Panc1 (cell line): ENCODE measurements around the gene BRINP2. TPM values are rescaled to one million over a fixed set of nuclear protein-coding genes. Genes with fewer than 3 reads are reported as not detected.
"Not testable (repeated sequence)": the region's sequence is repeated elsewhere in the genome, so short reads cannot be mapped to it uniquely, and the experiment has no call there.

Experiments
- ATAC-seq: fragments of 200-7000 bp; cut with Tn5 transposase; 2 replicates; pipeline ENCODE4 v1.9.1; 2020; ENCODE audit warnings: mild to moderate bottlenecking, moderate library complexity
- BruUV-seq: library from RNA; stranded (reverse); fragments of 400-500 nt; replicated peaks from 2 replicates; lab custom pipeline; 2021; lab: Mats Ljungman, UMichigan
- CTCF ChIA-PET: fragments of 300-600 bp; sonication (Branson Sonifier 250); formaldehyde crosslinking; loops from one replicate; lab custom pipeline; 2022; ENCODE audit warnings: antibody characterized with exemption; lab: Charles Lee
- POLR2A ChIA-PET: fragments of 300-600 bp; sonication (Branson Sonifier 250); formaldehyde crosslinking; loops from one replicate; lab custom pipeline; 2022; ENCODE audit warnings: antibody characterized with exemption; lab: Charles Lee
- DNase-seq: peaks from one replicate; pipeline ENCODE4 v3.0.0-alpha.2; 2010; ENCODE audit warnings: low read depth, low spot score
- H3K27ac ChIP-seq: 2 replicates; pipeline ENCODE4 v1.5.1; 2011; ENCODE audit warnings: mild to moderate bottlenecking, low read length, inconsistent platforms
- H3K27me3 ChIP-seq: fragments of 200-500 bp; sonication (Bioruptor generic); 2 replicates; pipeline ENCODE4 v1.6.0; 2014; ENCODE audit warnings: low read length, inconsistent platforms; ENCODE audit not compliant: control insufficient read depth, insufficient read depth
- H3K36me3 ChIP-seq: fragments of 200-500 bp; sonication (Bioruptor generic); 2 replicates; pipeline ENCODE4 v1.5.1; 2014; ENCODE audit warnings: inconsistent platforms, mild to moderate bottlenecking, low read length, moderate library complexity; ENCODE audit not compliant: control insufficient read depth, insufficient read depth
- H3K4me1 ChIP-seq: 2 replicates; pipeline ENCODE4 v1.5.1; 2011; ENCODE audit warnings: inconsistent platforms, mild to moderate bottlenecking, low read length, moderate library complexity; ENCODE audit not compliant: control insufficient read depth, insufficient read depth
- H3K4me3 ChIP-seq, 2 experiments: 2 replicates each; pipeline ENCODE4 v1.5.1; 2011 to 2012; ENCODE audit warnings: low read depth in 2 of 2, low read length in 2 of 2, mild to moderate bottlenecking in 2 of 2, inconsistent platforms in 1 of 2, moderate library complexity in 1 of 2
- H3K9me3 ChIP-seq: fragments of 200-500 bp; sonication (Bioruptor generic); 2 replicates; pipeline ENCODE4 v1.5.1; 2014; ENCODE audit warnings: low read depth, mild to moderate bottlenecking, inconsistent platforms, low read length, moderate library complexity; ENCODE audit not compliant: control insufficient read depth, insufficient read depth
- POLR2AphosphoS5 ChIP-seq: IDR thresholded peaks from 2 replicates; pipeline ENCODE4 v1.6.1; 2012; ENCODE audit warnings: mild to moderate bottlenecking, low read depth, low read length, moderate library complexity
- SIN3A ChIP-seq: IDR thresholded peaks from 2 replicates; pipeline ENCODE4 v1.6.1; 2012; ENCODE audit warnings: low read depth, mild to moderate bottlenecking, low read length, moderate library complexity, borderline replicate concordance; ENCODE audit not compliant: insufficient read depth
- TCF7L2 ChIP-seq: IDR thresholded peaks from 2 replicates; pipeline ENCODE4 v1.6.1; 2011; ENCODE audit warnings: mild to moderate bottlenecking, low read depth, low read length, inconsistent platforms
- in situ Hi-C: cut with HindIII; loops from 2 replicates; pipeline ENCODE4 v1.10.0; 2016; ENCODE audit warnings: low sequenced_read_pairs, low pct_unique_long_range_greater_than_20kb
- intact Hi-C: fragments of 100-400 bp; cut with micrococcal nuclease; formaldehyde crosslinking; loops from one replicate; pipeline ENCODE4 v1.10.0; 2022; ENCODE audit not compliant: unreplicated experiment
- total RNA-seq: library from RNA; stranded (reverse); gene quantifications from one replicate; pipeline ENCODE4 v1.2.1, GENCODE V29; 2021; ENCODE audit not compliant: unreplicated experiment
- TF ChIP-seq, protein P1 (sequence below): fragments of 450-650 bp; IDR thresholded peaks from 2 replicates; pipeline ENCODE4 v1.5.1; 2017; ENCODE audit warnings: mild to moderate bottlenecking
- TF ChIP-seq, protein P2 (sequence below), 2 experiments: IDR thresholded peaks; 2 replicates each; pipeline ENCODE4 v1.6.1; 2011 to 2012; ENCODE audit warnings: low read depth in 2 of 2, control low read depth in 1 of 2, low read length in 1 of 2, mild to moderate bottlenecking in 1 of 2, moderate library complexity in 1 of 2; ENCODE audit not compliant: insufficient read depth in 1 of 2

The BRINP2 gene
- total RNA-seq, 1 experiment from 2014 or later: not detected

DNA sequence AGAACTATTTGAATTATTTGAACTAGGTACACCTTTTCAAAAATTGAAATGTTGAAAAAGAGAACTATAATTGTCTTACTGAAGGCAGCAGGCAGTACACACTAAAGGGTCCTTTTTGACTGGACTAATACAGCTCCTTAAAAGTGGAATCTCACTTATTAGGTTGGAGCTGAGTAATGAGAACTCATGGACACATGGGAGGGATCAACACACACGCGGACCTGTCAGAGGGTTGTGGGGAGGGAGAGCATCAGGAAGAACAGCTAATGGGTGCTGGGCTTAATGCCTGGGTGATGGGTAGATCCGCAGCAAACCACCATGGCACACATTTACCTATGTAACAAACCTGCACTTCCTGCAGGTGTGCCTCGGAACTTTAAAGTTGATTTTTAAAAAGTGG is 145.0 kb downstream of the BRINP2 start:
- TF ChIP-seq, protein P1, sequence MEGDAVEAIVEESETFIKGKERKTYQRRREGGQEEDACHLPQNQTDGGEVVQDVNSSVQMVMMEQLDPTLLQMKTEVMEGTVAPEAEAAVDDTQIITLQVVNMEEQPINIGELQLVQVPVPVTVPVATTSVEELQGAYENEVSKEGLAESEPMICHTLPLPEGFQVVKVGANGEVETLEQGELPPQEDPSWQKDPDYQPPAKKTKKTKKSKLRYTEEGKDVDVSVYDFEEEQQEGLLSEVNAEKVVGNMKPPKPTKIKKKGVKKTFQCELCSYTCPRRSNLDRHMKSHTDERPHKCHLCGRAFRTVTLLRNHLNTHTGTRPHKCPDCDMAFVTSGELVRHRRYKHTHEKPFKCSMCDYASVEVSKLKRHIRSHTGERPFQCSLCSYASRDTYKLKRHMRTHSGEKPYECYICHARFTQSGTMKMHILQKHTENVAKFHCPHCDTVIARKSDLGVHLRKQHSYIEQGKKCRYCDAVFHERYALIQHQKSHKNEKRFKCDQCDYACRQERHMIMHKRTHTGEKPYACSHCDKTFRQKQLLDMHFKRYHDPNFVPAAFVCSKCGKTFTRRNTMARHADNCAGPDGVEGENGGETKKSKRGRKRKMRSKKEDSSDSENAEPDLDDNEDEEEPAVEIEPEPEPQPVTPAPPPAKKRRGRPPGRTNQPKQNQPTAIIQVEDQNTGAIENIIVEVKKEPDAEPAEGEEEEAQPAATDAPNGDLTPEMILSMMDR: no peak
- no peak for TF ChIP-seq SIN3A
- no peak for TF ChIP-seq TCF7L2
- TF ChIP-seq POLR2AphosphoS5: no peak
- TF ChIP-seq, protein P2, sequence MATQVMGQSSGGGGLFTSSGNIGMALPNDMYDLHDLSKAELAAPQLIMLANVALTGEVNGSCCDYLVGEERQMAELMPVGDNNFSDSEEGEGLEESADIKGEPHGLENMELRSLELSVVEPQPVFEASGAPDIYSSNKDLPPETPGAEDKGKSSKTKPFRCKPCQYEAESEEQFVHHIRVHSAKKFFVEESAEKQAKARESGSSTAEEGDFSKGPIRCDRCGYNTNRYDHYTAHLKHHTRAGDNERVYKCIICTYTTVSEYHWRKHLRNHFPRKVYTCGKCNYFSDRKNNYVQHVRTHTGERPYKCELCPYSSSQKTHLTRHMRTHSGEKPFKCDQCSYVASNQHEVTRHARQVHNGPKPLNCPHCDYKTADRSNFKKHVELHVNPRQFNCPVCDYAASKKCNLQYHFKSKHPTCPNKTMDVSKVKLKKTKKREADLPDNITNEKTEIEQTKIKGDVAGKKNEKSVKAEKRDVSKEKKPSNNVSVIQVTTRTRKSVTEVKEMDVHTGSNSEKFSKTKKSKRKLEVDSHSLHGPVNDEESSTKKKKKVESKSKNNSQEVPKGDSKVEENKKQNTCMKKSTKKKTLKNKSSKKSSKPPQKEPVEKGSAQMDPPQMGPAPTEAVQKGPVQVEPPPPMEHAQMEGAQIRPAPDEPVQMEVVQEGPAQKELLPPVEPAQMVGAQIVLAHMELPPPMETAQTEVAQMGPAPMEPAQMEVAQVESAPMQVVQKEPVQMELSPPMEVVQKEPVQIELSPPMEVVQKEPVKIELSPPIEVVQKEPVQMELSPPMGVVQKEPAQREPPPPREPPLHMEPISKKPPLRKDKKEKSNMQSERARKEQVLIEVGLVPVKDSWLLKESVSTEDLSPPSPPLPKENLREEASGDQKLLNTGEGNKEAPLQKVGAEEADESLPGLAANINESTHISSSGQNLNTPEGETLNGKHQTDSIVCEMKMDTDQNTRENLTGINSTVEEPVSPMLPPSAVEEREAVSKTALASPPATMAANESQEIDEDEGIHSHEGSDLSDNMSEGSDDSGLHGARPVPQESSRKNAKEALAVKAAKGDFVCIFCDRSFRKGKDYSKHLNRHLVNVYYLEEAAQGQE (IDR thresholded peaks at IDR 0.05; ENCODE audit: insufficient read depth in 1 of 2, low read depth in 2 of 2, low read length in 1 of 2): no peak
- no peak overlapping the region for H3K4me3 ChIP-seq
- no peaks in the 10 kb centered on the region for H3K36me3 ChIP-seq
- POLR2A ChIA-PET: no interaction called here
- no TSS peak for BruUV-seq
- no peak overlapping the region for H3K27ac ChIP-seq
- H3K4me1 ChIP-seq: no peaks in the 10 kb centered on the region
- H3K27me3 ChIP-seq: no peaks in the 10 kb centered on the region
- CTCF ChIA-PET: no interaction called here
- DNase-seq (no peak), ATAC-seq (no peak)
- no peaks in the 10 kb centered on the region for H3K9me3 ChIP-seq
- intact Hi-C loops: no loop called here
- in situ Hi-C loops: no loop called here

DNA sequence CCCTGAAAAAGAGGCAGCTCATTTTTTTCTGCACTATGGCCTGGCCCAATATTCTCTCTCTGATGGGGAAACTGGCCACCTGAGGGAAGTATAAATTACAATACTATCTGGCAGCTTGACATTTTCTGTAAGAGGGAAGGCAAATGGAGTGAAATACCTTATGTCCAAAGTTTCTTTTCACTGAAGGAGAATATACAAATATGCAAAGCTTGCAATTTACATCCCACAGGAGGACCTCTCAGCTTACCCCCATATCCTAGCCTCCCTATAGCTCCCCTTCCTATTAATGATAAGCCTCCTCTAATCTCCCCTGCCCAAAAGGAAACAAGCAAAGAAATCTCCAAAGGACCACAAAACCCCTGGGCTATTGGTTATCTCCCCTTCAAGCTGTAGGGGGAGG is 150.7 kb downstream of the BRINP2 start:
- H3K4me3 ChIP-seq, ATAC-seq, H3K27me3 ChIP-seq, in situ Hi-C loops, H3K36me3 ChIP-seq, DNase-seq, CTCF ChIA-PET, BruUV-seq, H3K4me1 ChIP-seq, intact Hi-C loops, H3K27ac ChIP-seq, POLR2A ChIA-PET, H3K9me3 ChIP-seq: not testable (repeated sequence)

DNA sequence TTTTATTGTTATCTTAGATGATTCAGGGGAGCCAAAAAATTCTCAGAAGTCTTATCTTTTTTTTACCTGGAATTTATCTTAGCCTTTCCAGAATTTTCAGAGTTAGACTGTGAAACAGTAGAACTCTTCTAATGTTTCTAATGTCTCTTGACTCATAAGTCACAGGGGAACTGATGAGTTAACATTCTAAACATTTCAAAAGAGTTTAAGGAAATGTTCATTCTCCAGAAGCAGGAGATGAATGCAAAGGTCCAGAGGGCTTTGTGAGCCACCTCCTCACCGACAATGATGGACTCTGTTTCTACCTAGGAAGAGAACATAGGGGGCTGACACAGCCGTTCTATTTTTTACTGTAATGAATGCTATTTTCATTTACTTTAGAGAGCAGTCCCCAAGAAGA is 157.5 kb downstream of the BRINP2 start:
- Histone ChIP-seq H3K9me3 (no peaks in the 10 kb centered on the region), H3K4me1 (no peaks in the 10 kb centered on the region), H3K4me3 (no peak overlapping the region), H3K27me3 (no peaks in the 10 kb centered on the region), H3K36me3 (no peaks in the 10 kb centered on the region), H3K27ac (no peak overlapping the region)
- CTCF ChIA-PET: no interaction called here
- POLR2A ChIA-PET: no interaction called here
- in situ Hi-C loops: no loop called here
- TF ChIP-seq TCF7L2 (no peak), SIN3A (no peak), POLR2AphosphoS5 (no peak)
- TF ChIP-seq, protein P1: no peak
- TF ChIP-seq, protein P2 (IDR thresholded peaks at IDR 0.05; ENCODE audit: insufficient read depth in 1 of 2, low read depth in 2 of 2, low read length in 1 of 2): no peak
- DNase-seq (no peak), ATAC-seq (no peak)
- intact Hi-C loops: no loop called here
- no TSS peak for BruUV-seq
